GM19099 (cell line): ENCODE results near the gene MFSD8.
A peak's percentile ranks its signal among the peaks of the same experiment; 100 is the strongest.

Experiments
- POLR2A ChIP-seq: IDR thresholded peaks from 3 replicates; pipeline ENCODE4 v1.6.1; 2011; ENCODE audit warnings: low read depth; ENCODE audit not compliant: insufficient read length; ENCODE audit errors: extremely low read depth

MFSD8 gene, protein sequence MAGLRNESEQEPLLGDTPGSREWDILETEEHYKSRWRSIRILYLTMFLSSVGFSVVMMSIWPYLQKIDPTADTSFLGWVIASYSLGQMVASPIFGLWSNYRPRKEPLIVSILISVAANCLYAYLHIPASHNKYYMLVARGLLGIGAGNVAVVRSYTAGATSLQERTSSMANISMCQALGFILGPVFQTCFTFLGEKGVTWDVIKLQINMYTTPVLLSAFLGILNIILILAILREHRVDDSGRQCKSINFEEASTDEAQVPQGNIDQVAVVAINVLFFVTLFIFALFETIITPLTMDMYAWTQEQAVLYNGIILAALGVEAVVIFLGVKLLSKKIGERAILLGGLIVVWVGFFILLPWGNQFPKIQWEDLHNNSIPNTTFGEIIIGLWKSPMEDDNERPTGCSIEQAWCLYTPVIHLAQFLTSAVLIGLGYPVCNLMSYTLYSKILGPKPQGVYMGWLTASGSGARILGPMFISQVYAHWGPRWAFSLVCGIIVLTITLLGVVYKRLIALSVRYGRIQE

GRCh38 chr4:127965062-127965802, at the start of gene MFSD8, which contains the start of gene ABHD18:
TSS of gene MFSD8 (minus strand) at chr4:127965173. CDS start at chr4:127965133, 40 bp downstream.
TSS of gene ABHD18 (plus strand) at chr4:127965406. CDS start at chr4:127982956, 17,550 bp downstream.
- TF ChIP-seq POLR2A = peak; percentile 77

GRCh38 chr4:128009428-128009827, 44.5 kb upstream of the MFSD8 start:
- no peak for TF ChIP-seq POLR2A

GRCh38 chr4:128006592-128006991, 41.6 kb upstream of the MFSD8 start:
- no peak for TF ChIP-seq POLR2A

- TF ChIP-seq POLR2A = no peak
Observed at GRCh38 chr4:127997534-127998388, 32.8 kb upstream of the MFSD8 start.

DNA sequence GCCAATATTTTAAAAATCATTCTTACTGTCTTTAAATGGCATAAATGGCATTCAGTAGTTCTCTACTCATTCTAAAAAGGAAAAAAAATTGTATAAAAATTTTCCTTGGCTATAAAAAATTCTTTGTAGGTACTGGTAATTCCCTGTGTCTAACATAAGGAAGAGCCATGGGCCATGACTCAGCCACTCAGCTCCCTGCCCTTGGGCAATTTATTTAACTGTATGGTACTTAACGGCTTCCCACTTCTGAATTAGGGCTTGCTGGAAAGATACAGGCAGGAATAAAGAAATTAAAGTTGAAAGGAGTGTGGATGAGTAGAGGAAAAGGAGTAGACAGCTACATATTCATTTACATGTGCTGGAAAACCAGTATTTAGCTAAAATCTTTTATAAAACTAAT, 30.8 kb upstream of the MFSD8 start:
- no peak for TF ChIP-seq POLR2A

DNA sequence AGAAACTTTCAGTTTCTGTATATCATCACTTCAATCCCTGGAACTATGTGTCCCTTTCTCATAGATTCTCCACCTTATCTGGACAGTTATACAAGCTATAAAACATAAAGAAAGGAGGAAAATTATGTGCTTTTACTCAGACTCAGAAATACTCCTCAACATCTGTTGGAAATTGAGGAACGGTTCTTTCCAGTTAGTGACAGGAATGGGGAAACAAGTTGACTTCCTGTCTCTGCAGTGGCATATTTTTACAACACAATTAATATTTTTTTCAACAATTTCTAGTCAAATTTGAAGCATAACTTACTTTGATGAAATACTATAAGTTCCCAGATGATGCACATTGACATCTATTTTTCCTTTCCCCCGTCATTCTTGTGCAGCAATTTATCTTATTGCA, 28.2 kb upstream of the MFSD8 start:
- no peak for TF ChIP-seq POLR2A

DNA sequence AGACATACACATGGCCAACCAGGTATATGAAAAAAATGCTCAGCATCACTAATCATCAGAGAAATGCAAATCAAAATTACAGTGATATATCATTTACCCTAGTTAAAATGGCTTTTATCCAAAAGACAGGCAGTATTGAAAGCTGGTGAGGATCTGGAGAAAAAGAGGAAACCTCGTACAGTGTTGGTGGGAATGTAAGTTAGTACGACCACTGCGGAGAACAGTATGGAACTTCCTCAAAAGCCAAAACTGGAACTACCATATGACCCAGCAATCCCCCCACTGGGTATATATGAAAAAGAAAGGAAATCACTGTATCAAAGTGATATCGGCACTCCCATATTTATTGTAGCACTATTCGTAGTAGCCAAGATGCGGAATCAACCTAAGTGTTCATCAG, 23.7 kb upstream of the MFSD8 start:
- TF ChIP-seq POLR2A = no peak

DNA sequence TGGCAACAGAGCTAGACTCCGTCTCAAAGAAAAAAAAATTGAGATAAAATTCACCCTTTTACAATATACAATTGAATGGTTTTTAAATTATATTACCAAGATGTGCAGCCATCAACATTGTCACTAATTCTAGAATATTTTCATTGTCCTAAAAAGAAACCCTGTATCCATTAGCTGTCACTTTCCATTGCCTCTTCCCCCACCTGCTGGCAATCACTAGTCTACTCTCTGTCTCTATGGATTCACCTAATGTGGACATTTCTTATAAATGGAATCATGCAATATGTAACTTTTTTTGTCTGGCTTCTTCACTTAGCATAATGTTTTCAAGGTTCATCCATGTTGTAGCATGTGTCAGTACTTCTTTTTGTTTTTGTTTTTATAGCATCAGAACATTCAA, 21.0 kb upstream of the MFSD8 start:
- no peak for TF ChIP-seq POLR2A

DNA sequence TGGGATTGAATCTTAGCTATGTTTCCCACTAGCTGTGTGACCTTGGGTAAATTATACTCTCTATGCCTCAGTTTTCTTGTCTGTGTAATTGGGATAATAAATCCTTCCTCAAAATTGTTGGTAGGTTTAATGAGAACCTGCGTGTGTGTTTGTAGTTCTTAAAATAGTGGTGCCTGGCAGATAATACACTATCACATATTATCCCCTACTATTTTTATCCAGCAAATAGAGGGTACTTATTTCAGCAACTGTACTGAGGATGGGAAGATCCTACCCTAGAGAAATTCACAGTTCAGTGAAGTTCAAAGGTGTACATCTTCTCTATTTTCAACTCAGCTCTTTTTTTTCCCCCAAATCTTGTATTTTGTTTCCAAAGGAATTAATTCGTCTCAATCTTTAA, 17.5 kb upstream of the MFSD8 start:
- no peak for TF ChIP-seq POLR2A

GRCh38 chr4:127978930-127979329, 14.0 kb upstream of the MFSD8 start:
- TF ChIP-seq POLR2A = no peak

DNA sequence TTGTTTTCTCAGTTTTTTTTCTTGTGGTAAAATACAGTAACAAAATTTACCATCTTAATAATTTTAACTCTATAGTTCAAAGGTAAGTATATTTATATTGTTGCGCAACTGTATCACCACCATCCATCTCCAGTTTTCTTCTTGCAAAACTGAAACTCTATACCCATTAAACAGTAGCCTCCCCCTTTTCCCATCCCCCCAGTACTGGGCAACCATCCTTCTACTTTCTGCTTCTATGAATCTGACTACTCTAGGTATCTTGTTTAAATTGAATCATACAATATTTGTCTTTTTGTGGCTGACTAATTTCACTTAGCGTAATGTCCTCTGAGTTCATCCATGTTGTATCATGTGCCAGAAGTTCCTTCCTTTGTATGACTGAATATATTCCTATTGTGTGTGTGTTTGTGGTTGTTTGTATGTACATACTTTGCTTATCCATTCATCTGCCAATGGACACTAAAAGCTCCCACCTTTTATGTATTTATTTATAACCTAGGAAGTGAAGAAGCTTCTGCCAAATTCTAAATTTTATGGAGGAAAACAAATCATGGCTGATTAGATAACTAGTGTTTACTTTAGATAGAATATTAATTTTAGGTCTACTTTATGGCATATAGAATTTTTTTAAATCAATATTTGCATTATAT, 10.3 kb upstream of the MFSD8 start:
- TF ChIP-seq POLR2A = no peak

DNA sequence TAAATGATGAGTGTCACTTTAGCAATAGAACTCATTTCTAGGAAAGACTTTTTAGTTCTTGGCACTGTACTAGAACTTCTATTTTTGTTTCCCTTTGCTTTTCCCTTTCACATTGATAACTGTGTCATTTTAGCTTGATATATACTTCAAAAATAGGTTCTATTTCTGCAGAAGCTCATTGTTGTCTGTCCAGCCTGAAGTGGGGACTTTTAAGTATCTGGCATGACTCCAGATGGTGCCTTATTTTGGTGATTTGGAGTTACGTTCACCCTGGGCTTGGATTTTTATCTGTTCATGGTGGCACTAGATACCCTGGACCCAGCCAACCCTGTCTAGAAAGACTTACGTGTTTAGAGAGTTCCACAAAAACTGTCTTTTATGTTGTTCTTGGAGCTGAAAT, 3.6 kb upstream of the MFSD8 start:
- TF ChIP-seq POLR2A = no peak

GRCh38 chr4:127967141-127967775, 2.3 kb upstream of the MFSD8 start:
- TF ChIP-seq POLR2A = no peak

DNA sequence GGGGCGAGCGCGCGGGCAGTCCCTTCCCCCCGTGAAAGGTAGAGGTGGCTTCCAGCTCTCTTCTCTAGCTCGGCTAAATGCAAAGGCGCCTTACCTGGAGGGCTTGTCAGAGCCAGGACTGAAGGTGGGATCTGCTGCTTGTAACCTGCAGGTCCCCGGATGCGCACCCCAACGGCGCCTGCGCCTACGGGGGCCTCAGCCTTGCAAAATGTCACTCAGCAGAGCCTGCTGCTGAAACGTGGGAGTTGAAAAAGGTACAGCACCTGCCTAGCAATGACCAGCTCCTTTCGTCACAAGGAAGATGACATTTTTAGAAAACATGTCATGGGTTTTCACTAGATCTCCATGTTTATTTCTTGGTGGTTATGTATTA, 816 bp upstream of the MFSD8 start:
- TF ChIP-seq POLR2A = no peak

DNA sequence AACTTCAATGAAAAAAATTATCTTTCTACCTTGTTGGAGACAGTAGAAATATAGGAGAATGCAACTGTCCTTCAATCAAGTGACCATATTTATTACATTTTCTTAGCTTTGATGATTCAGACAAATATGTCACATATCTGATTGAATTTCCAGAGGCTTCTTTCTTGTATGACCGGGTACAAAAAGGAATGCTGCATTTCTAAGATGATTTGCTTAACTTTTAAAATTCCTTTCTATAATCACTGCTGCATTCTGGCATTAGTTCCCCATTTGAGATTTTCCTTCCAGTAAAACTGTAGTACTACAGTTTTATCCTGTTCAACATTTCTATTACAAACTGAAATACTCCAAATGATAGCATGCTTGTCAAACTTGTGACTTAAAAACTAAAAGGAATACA, 5.2 kb downstream of the MFSD8 start:
- TF ChIP-seq POLR2A = no peak

- TF ChIP-seq POLR2A = no peak
Observed at GRCh38 chr4:127957105-127957504, 7.9 kb downstream of the MFSD8 start.
